ENCODE results near the gene CERS6. TPM values are rescaled to one million over a fixed set of nuclear protein-coding genes. Genes with fewer than 3 reads are reported as not detected.

Gene CERS6
- total RNA-seq, 1 experiment from 2014 or later: 20.3 TPM

DNA sequence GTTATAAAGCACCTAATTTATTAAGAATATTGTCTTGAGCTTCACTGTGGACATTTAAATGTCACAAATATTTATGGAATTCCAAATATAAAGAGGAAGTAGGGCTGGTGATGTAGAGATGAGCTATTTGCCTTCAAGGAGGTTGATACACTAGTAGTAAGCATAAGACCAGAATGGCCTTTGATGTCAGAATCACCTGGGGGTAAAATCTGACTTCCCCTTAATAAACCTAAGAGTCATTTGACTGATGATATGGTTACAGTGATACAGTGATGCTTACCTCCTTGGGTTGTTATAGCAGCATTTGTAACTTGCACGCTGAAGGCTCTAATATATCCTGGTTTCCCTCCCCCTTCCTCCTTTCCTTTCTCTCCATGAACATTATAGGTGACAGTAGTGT, 143.7 kb downstream of the CERS6 start:
- DNase-seq (ENCODE audit: low read depth, low spot score): no peak
- in situ Hi-C loops (cut with HindIII; ENCODE audit: low pct_unique_long_range_greater_than_20kb, low sequenced_read_pairs): no loop called here

DNA sequence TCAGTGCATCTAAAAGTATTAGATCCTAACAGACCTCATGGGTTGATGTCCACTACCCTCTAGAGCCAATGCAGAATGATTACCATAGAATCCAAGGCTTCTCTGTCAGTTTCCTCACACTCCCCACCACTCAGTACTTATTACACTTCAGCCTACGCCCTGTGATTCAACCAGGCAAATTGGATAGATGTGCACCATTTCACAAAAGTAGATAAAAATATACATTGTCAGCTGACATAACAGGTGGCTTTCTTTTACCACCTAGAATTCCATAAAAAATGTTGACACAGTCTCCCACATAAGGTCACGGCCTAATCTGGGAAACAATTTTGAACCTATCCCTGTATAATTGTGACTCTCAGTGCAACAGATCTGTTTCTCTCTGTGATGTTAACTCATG, 144.9 kb downstream of the CERS6 start:
- no peak for DNase-seq (ENCODE audit: low read depth, low spot score)
- in situ Hi-C loops (cut with HindIII; ENCODE audit: low pct_unique_long_range_greater_than_20kb, low sequenced_read_pairs): no loop called here

DNA sequence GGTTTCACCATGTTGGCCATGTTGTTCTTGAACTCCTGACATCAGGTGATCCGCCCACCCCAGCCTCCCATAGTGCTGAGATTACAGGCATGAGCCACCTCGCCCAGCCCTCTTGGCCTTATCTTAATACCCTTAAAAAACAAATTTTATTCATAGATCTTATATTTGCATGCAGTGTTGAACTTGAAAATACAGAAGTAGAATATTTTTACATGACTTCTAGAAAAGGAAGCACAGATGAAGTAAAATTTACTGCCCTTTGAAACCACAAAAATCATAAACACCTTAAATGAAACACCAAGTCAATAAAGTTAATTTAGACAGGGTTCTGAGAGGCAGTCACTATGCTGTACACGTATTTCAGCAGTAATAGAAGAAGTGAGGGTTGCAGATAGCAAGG, 145.7 kb downstream of the CERS6 start:
- in situ Hi-C loops (cut with HindIII; ENCODE audit: low pct_unique_long_range_greater_than_20kb, low sequenced_read_pairs): no loop called here
- DNase-seq (ENCODE audit: low read depth, low spot score): no peak

DNA sequence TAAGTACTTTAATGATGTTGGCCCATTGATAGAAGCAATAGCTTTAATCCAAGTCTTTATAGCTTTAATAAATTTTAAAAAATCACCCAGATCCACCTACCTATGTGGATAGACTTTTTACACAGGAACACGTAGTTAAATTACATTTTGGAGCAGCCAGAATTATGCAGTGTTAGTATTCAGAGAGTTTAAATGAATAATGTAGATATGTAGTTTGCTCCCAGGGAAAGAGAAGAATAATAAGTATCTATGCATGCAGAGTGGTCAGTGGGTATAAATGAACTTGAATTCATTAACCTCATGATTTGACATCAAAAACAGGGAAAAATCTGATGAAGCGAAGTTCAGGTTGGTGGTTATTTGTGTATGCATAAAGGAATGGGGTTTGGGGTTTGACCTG, 146.3 kb downstream of the CERS6 start:
- DNase-seq (ENCODE audit: low read depth, low spot score): no peak
- in situ Hi-C loops (cut with HindIII; ENCODE audit: low pct_unique_long_range_greater_than_20kb, low sequenced_read_pairs): no loop called here

DNA sequence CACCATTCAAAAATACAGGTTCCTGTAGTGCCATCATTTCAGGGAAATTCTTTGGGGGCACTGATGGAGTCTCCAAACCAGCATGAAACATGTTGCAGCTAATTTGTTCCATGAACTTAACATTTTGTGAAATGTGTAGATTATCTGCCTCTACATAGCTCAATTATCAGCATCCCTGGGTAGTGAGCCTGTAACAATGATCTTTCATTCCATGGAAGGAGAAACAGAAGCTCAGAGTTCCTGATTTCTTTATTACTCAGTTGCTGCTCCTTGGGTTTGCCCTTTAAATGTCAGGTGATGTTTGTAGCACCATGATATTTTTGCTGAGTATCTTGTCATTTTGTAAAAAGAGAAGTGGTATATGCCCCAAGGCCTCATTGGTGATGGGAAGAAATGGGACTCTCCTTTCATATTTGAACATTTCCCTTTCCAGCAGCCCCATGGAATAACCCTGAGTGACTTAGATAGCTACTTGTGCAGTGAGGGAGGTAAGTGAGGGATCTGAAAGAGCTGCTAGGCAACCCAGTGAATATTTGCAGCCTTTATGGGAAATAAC, 146.9 kb downstream of the CERS6 start:
- in situ Hi-C loops (cut with HindIII; ENCODE audit: low pct_unique_long_range_greater_than_20kb, low sequenced_read_pairs): no loop called here
- DNase-seq (ENCODE audit: low read depth, low spot score): no peak

DNA sequence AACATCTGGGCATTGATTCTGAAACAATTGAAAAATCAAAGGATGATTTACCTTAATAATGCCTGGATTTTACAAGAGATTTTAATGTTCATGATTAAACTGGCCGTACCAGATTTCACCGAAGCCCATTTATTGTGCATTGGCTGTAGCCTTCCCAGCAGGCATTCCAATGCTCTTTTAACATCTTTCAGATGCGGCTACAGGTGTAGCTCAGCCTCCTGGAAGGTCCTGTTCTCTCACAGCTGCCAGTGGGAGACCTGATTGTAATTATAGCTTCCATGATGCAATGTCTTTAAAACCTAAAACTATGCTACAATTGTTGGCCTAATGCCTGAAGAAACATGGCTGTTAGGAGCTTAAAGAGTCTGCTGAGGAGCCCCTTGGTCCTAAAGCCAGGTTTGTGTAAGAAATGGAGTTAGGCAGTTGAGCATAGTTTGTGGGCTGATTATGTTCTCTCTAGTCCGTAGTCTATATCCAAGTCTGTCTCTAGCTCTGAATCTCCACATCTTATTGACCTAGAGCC, 147.4 kb downstream of the CERS6 start:
- in situ Hi-C loops (cut with HindIII; ENCODE audit: low pct_unique_long_range_greater_than_20kb, low sequenced_read_pairs): no loop called here
- DNase-seq (ENCODE audit: low read depth, low spot score): no peak

DNA sequence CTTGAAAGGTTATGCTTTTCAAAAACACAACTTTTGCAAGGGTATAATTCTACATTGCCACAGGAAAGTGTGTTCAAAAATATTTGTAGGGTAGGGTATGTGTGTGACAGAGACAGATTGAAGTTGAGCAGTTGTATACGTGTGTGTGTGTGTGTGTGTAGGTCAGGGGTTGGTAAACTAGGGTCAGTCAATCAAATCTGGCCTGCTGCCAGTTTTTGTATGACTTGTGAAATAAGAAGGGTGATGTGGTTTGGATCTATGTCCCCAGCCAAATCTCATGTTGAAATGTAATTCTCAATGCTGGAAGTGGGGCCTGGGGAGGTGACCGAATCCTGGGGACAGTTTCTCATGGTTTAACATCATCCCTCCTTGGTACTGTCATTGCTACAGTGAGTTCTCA, 148.2 kb downstream of the CERS6 start:
- no peak for DNase-seq (ENCODE audit: low read depth, low spot score)
- in situ Hi-C loops (cut with HindIII; ENCODE audit: low pct_unique_long_range_greater_than_20kb, low sequenced_read_pairs): no loop called here

DNA sequence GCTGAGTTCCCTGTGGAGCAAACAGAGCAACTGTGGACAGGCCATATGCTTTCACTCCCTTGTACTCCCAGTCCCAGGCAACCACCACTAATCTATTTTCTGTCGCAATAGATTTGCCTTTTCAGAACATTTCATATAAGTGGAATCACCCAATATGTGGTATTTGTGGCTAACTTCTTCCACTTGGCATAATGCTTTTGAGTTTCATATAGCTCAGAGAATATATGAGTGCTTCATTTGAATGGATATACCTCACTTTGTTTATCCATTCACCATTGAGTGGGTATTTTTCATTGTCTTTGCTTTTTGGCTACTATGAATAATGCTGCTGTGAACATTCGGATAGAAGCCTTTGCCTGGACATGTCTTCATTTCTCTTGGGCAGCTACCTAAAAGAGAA, 151.9 kb downstream of the CERS6 start:
- DNase-seq (ENCODE audit: low read depth, low spot score): no peak
- in situ Hi-C loops (cut with HindIII; ENCODE audit: low pct_unique_long_range_greater_than_20kb, low sequenced_read_pairs): no loop called here

DNA sequence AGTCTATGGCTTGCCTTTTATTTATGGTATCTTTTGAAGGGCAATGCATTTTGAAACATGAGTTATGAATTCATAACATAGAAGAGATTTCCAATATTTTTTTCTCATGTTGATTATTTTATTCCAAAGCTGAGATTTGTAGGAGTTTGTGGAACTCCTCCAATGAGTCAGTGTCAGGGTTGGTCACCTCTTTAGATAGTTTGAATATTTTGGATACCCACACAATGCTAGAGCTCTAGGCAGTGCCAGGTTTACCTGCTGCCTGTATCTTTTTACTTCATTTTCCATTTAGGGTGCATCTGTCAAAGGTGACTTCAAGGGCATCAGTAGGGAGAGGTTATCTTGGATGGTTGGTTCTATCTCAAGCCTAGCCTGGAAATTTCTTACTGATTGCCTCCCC, 152.7 kb downstream of the CERS6 start:
- no peak for DNase-seq (ENCODE audit: low read depth, low spot score)
- in situ Hi-C loops (cut with HindIII; ENCODE audit: low pct_unique_long_range_greater_than_20kb, low sequenced_read_pairs): no loop called here

DNA sequence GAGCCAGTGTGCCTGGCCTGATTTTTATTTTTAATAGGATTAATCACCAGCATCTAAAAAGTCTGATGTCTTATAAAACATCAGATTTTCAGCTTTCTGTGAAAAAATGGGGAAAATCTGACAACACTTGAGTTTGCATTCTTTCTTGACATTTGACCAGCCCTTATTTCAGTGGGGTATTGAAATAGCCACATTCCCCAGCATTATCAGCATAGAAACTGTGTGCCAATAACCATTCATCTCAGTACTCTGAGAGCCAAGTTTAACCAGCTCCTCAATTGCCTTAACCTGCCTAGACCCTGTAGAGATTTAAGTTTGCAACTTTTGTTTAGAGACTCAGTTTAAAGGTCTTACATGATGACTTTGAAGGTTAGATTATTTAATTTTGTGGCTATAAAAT, 155.0 kb downstream of the CERS6 start:
- DNase-seq (ENCODE audit: low read depth, low spot score): no peak
- in situ Hi-C loops (cut with HindIII; ENCODE audit: low pct_unique_long_range_greater_than_20kb, low sequenced_read_pairs): no loop called here

DNA sequence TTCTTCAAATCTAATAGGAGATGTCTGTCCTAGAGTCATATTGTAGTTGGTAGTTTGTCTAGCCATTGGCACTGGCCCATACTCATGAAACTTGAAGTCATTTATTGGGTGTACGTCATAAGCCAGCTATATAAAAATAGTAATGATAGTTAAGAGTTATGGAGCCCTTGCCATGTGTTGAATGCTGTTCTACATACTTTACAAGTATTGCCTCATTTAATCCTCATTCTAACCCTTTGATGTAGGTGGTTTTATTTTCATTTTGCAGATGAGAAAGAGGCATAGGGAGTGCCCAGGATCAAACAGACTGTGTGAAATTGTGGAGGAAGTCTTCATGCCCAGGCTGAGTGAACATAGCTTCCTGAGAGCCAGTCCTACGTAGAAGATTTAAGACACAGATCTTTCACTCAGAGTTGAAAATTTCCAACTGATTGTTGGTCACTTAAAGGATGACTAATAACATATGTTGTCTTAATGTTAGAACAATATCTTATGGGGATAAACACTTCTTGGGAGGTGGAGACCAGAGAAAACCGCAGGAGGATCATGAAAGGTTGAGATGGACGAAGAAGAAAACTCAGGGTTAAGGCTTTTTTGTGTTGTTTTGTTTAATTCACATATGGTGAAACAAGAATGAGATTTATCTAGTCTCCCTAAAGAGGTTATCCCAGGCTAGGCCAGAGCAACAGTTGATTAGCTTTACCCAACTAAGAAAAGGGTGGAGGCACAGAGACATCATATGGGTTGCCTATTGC, 156.0 kb downstream of the CERS6 start:
- in situ Hi-C loops (cut with HindIII; ENCODE audit: low pct_unique_long_range_greater_than_20kb, low sequenced_read_pairs): no loop called here
- DNase-seq (ENCODE audit: low read depth, low spot score): no peak

DNA sequence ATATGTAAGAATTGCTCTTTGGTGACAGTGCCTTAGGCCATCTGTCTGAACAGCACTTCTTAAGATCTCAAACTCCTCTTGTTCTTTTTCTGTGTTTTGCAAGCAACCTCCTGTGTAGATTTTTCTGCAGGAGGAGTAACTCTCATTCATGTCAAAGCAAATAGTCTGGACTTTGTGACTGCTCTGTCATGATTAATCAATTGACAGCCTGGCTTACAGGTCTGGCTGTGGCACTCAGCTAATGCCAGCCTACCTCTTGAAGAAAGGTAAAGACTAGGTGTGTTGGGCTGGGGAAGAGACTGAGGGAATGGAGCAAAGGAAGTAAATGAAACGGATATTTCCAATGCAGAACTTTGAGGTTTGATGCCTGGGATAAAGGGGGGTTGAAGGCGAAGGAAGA, 156.6 kb downstream of the CERS6 start:
- no peak for DNase-seq (ENCODE audit: low read depth, low spot score)
- in situ Hi-C loops (cut with HindIII; ENCODE audit: low pct_unique_long_range_greater_than_20kb, low sequenced_read_pairs): no loop called here

DNA sequence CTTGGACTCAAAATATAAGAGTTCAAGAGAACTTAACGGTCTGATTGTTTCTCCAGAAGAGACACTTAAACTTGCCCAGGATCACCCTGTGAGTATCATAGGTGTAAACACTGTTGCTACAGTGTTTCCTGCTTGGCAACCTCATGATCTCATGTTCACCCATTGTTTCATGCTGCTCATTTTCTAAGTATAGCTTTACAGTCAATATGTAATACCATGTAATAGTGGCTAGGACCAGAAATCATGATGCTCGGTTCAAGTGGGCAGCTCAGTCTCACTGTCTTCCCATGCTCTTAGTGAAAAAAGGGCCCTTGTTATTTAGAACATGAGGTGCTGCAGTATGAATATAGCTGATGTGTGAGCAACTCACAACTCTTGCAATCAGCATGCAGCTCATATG, 157.5 kb downstream of the CERS6 start:
- DNase-seq (ENCODE audit: low read depth, low spot score): no peak
- in situ Hi-C loops (cut with HindIII; ENCODE audit: low pct_unique_long_range_greater_than_20kb, low sequenced_read_pairs): no loop called here

DNA sequence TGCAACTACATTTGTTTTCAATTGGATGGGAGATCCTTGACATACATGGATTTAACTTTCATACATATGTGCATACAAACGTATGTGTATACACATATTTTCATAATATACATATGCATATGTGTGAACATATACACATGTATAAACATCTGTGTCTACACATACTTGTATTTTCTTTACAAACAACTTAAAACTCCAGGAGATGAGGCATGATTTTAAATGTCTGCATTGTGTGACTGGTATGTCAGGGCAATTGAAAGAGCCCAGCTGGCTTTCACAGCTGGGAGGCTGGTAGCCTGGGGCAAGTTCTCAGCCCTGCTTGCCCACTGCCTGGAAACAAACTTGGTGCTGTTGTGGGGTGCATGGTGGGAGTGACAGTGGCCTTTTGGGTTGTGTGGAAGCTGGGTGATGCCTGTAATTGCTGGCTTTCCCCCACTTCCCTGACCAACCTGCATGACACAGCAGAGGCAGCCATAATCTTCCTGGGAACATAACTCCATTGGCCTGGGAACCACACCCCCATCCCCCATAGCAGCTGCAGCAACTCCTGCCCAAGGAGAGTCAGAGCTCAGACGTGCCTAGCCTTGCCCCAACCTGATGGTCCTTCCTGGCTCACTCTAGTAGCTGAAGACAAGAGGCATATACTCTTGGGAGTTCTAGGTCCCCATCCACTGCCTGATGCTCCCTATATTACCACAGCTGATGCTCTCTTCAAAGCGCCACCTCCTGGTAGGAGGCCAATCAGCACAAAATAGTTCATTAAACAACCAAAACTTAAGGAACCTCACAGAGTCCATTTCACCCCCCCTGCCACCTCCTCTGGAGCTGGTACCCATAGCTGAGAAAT, 158.3 kb downstream of the CERS6 start:
- in situ Hi-C loops (cut with HindIII; ENCODE audit: low pct_unique_long_range_greater_than_20kb, low sequenced_read_pairs): no loop called here
- DNase-seq (ENCODE audit: low read depth, low spot score): peak; percentile 24

DNA sequence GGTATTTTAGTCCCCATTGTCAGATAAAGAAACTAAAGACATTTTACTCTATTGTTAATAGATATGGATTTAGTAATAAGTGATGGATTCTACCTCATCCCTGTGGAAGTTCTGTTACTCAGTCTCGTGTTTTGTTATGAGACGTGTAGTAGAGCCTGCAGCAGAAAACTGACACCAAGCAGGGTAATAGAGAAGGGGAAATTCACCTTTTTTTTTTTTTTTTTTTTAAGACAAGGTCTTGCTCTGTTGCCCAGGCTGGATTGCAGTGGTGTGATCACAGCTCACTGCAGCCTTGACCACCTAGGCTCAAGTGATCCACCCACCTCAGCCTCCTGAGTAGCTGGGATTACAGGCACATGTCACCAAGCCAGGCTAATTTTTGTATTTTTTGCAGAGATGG, 164.5 kb downstream of the CERS6 start:
- in situ Hi-C loops (cut with HindIII; ENCODE audit: low pct_unique_long_range_greater_than_20kb, low sequenced_read_pairs): no loop called here
- DNase-seq (ENCODE audit: low read depth, low spot score): no peak

DNA sequence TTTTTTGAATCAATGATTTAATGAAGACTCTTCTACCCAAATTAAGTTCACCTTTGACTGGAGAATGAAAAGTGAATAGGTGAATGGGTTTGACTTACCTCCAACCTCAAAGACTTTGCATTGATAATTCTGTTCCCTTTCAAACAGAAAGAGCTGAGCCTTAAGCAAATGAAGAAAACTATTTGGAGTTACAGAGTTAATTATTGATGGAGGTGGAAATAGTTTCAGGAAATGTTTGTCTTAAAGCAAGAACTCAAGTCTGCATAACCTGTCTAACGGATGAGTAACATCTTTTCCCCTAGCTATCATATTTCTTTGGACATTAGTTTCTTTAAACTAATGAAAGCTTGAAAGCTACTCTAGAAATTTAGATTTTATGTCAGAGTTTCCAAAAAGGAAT, 166.5 kb downstream of the CERS6 start:
- DNase-seq (ENCODE audit: low read depth, low spot score): no peak
- in situ Hi-C loops (cut with HindIII; ENCODE audit: low pct_unique_long_range_greater_than_20kb, low sequenced_read_pairs): no loop called here

DNA sequence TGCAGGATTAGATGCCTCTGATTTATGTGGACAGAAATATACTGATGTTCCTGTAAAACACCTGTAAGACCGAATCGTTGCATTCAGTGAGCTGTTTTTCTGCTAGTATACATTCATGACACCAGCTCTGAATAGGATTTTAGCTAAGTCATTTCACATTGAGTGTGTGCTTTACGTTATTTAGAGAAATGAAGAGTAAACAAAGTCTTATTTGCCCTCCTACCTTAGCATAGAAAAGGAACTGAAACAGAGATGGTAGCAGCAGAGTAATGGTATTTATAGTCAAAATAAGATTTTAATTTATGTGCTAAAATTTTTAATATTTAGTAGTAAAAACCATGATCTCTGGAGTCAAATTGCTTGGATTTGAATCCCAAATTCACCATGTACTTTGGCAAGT, 168.0 kb downstream of the CERS6 start:
- in situ Hi-C loops (cut with HindIII; ENCODE audit: low pct_unique_long_range_greater_than_20kb, low sequenced_read_pairs): no loop called here
- no peak for DNase-seq (ENCODE audit: low read depth, low spot score)

DNA sequence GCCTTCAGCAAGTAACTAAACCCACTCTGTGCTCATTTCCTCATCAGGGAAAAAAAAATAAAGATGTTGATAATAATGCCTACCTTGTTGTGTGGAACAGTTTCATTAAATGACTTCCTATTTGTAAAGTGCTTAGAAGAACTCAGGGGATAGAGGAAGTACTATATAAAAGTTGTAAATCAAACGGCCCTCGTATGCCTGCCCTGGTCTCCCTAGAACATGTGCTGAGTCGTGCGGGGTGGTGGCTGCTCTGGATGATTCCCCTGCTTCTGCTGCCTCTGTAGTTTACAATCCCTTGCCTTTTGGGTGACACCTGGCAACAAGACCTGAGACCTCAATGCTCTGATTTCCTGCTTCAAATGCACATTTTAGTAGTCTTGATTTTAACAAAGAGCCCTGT, 170.0 kb downstream of the CERS6 start:
- no peak for DNase-seq (ENCODE audit: low read depth, low spot score)
- in situ Hi-C loops (cut with HindIII; ENCODE audit: low pct_unique_long_range_greater_than_20kb, low sequenced_read_pairs): no loop called here

DNA sequence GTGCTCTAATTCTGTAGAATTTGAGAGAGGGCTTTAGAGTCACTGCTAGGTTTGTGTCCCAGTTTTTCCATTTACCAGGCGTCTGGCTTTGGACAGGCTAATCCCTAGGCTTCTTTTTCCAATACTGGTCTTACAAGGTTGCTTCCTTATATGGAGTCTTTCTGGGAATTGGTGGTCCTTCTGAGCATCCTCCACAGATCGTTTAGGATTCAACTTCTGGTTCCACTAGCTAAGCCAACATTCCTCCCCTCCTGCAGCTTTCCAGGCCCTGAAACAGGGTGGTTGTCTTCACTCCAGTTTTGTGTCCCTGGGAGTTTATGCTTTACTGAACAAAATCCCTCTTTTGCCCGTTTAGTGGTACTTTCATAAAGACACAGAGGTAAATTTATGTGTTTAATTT, 170.6 kb downstream of the CERS6 start:
- DNase-seq (ENCODE audit: low read depth, low spot score): no peak
- in situ Hi-C loops (cut with HindIII; ENCODE audit: low pct_unique_long_range_greater_than_20kb, low sequenced_read_pairs): no loop called here

All from SK-MEL-5 (cell line).